Stomach (tissue), 4 donors: ENCODE results near the gene FAM9A.

Source experiments
- CTCF ChIP-seq, 7 experiments: fragments of 450-650 bp in 4 of 7; fragments of 200-600 bp in 3 of 7; sonication (generic) in 3 of 7; IDR thresholded peaks; one replicate each; pipeline ENCODE4 v1.5.1; 2016 to 2019; ENCODE audit warnings: antibody characterized with exemption in 7 of 7, control low read depth in 2 of 7, mild to moderate bottlenecking in 1 of 7
- EP300 ChIP-seq: sonication (generic); formaldehyde crosslinking; IDR thresholded peaks from one replicate; pipeline ENCODE4 v1.6.1; 2017; ENCODE audit warnings: antibody characterized with exemption
- POLR2A ChIP-seq, 4 donors: fragments of 450-650 bp; IDR thresholded peaks; one replicate each; pipeline ENCODE4 v1.6.1; 2016; ENCODE audit warnings: antibody characterized with exemption in 4 of 4, control low read depth in 2 of 4, mild to moderate bottlenecking in 1 of 4, moderate library complexity in 1 of 4

GRCh38 chrX:8743126-8743732, 58.0 kb downstream of the FAM9A start:
- TF ChIP-seq CTCF (IDR thresholded peaks at IDR 0.05): peak in 4 of 7 experiments; percentile 49 to 69 (median 54)
- TF ChIP-seq POLR2A (IDR thresholded peaks at IDR 0.05): no peak
- TF ChIP-seq EP300: no peak
